ENCODE measurements around the gene ELOVL5.
A peak's percentile ranks its signal among the peaks of the same experiment; 100 is the strongest.

Gene ELOVL5

DNA sequence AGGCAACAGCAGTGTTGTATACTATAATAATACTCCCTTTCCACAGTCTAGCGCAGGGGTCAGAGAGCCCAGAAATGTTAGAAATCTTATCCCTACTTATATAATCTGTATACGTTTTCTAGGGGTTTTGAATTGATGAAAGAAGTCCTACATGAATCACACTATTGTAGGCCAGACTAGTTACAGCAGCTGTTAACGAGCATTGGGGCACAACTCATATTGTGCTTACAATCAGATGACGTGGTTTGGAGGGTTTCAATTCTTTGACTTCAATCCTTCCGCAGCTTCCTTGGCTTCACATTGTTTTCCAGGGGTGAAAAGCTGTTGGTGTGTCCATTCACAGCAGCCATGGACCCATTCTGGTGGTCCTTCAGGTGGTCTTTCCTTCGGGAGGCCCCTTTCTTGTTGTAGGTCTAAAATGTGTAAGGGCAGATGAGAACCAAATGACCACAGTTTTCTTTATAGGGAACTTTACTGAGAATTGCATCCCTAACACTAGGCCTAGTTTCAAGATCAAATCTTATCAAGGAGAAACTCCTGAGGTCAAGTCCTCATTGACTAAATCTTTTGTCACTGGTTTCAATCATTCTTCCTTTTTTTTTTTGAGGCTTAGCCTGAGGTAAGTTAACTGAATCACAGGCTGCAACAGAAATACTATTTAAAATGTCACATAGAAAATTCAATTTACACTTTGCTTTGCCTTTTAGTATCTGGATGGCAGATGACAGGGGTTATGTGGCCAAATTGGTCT is 79.7 kb downstream of the ELOVL5 start:
- DNase-seq = no peak

DNA sequence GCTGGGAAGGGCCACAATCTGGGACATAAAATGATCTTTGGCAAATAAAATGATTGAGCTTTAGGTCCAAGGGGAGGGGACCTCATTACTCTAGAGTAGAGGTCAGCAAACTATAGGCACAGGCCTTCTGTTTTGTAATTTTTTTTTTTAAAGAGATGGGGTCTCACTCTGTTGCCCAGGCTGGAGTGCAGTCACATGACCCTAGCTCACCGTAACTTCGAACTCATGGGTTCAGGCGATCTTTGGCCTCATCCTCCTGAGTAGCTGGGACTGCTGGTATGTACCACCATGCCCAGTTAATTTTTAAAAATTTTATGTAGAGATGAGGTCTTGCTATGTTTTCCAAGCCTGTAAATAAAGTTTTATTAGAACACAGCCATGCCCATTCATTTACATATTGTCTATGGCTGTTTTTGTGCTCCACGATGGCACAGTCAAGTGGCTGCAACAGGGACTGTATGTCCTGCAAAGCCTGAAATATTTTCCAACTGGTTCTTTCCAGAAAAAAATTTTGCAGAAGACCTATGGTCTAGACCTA is 82.1 kb downstream of the ELOVL5 start:
- no peak for DNase-seq

DNA sequence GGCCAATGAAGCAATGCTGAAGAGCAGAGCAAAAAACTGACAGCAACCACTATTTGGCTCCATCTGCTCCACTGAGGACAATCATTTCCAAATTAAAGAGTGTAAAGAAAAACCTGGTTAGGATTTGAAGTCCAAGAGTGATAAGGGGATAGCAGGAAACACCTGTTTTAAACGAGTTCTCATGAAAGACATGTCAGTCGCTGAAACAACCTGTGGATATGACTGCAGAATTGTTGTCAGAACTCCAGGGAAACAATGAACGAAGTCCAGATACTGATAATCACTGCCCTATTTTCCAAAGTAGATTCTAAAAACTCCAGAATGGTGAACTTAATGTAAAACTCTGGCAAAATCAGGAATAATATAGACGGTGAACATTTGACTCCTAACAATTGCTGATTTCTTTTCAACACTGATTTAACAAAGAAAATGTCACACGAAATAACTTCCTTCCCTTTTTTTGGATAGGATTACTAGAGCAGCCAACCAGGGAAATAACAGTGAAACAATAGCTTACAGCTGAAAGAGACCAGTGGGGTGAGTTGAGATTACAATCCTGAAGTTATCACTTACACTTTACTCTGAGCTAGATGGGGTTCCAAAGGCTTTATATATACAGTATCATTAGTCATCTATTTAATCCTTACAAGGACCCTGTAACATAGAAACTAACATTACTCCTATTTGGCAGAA is 83.7 kb downstream of the ELOVL5 start:
- no peak for DNase-seq

DNA sequence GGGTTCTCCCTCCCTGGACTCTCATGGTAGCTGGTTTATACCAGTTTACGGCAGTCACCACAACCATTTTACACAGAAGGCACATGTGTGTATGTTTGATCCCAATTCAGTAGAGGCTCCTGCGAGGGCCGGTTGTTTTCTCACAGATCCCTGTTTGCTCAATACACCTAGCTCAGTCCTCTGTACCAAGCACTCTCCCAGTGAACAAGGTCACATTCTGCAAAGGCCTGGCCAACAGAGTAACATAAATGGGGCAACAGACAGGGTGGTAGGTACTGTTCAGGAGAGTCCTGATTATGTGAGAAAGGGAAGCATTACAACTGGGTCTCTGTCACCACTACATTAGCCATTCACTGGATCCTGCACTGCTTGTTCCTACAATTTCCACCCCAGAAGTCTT is 84.4 kb downstream of the ELOVL5 start:
- DNase-seq = no peak

DNA sequence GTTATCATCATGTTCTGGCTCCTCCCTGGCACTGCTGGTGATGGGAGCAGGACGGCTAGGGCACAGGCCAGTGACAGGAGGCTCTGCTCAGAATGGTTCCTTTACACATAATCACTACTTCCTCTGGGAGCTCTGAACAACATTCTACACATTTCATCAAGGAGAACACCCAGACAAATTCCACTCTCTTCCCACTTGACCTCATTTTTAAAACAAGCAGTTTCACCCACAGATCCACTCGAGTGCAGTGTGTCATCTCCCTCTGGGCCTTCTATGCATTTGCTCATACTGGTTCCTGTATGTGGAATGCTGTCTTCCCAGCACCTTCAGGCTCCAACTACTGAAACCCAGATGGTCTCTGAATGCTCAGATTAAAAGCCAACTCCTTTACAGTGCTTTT is 84.8 kb downstream of the ELOVL5 start:
- DNase-seq = no peak

DNA sequence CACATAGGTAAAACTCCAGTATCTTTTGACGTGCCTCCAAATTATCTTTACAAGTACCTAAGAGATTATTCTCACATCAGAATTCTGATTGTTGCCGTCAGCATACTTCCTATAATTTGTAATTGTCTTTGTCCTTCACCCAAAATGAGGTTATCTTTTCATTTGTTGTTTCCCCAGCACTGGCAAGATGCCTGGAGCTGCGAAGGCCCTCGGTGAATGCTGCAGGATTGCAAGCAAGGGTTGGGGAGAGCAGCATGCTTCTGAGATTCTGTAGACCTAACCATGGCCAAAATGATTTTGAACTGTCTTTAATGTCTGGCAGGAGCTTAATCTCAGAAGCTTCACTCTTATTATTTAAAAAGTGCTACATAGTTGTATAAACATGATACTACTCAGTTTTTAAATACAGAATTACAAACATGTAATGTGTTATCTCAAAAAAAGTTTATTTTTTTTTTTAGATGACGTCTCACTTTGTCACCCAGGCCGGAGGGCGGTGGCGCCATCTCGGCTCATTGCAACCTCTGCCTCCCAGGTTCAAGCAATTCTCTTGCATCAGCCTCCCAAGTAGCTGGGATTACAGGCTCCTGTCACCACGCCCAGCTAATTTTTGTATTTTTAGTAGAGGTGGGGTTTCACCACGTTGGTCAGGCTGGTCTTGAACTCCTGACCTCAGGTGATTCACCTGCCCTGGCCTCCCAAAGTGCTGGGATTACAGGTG is 88.7 kb downstream of the ELOVL5 start:
- no peak for DNase-seq

DNA sequence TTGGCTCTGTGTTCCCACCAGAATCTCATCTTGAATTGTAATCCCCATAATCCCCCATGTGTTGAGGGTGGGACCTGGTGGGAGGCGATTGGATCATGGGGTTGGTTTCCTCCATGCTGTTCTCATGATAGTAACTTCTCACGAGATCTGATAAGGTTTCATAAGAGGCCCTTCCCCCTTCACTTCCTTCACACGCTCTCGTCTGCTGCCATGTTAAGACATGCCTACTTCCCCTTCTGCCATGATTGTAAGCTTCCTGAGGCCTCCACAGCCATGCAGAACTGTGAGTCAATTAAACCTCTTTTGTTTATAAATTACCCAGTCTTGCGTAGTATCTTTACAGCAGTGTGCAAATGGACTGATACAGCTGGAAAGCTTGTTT is 90.0 kb downstream of the ELOVL5 start:
- no peak for DNase-seq

DNA sequence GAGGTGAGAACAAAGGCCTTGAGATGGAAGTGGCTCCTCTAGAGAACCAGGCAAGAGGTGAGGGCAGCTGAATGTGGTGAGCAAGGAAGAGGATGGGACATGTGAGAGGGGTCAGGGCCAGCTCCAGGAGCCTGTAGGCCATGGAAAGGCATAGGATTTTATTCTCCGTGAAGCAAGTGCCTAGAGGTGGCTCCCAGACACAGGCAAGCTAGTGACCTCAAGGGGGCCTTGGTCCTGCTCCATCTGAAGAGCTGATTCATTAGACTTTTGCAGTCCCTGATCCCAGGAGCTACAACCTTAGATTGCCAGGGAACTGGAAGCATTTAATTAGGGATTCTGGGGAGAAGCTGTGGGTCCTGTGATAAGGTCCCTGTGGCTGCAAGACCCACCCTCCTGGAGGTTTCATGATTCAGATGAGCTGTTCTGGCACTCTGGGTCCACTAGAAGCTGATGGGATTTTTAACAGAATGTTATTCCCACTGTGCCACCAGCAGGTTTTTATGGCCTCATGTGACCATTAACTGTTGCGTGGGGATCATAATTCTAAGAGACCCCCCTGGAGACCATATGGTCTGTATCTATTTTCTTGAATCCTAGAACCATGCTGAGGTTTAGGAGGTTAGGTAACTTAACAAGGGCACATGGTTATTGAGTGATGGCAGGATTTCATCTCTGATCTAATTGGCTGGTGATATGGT is 90.5 kb downstream of the ELOVL5 start:
- DNase-seq = no peak

DNA sequence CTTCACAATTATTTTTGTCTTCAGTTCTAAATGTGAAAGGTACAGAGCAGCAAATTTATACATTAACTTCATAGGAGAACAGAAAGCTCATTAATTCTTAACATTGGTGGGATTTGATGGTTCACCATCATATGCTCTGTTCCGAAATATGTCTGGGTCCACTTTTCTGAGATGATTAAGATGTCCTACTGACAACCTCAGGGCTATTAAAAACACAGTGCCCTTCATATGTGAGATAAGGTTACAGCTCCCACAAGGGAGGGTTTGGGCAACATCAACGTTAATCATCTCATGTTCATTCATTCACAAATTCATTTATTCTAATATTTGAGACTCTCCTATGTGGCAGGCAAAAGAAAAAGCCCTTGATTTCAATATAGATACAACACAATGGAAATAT is 91.2 kb downstream of the ELOVL5 start:
- DNase-seq = no peak

DNA sequence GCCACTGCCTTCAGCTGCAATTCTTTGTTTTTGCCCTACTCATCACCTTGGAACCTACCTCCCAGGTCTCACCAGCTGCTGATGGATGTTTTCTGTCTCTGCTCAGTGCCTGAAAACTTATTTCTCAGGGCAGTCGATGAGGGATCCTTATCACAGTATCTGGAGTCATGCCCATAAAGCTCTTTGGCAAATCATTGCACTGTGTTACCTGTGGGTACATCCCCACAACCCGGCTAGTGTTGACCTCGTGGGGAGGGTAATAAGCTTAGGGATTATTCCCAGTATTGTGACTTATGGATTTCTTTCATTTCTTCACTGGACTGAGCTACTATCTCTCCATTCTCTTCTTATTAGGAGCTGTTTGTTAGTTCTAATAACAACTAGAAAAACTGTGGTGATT is 91.7 kb downstream of the ELOVL5 start:
- DNase-seq = no peak

DNA sequence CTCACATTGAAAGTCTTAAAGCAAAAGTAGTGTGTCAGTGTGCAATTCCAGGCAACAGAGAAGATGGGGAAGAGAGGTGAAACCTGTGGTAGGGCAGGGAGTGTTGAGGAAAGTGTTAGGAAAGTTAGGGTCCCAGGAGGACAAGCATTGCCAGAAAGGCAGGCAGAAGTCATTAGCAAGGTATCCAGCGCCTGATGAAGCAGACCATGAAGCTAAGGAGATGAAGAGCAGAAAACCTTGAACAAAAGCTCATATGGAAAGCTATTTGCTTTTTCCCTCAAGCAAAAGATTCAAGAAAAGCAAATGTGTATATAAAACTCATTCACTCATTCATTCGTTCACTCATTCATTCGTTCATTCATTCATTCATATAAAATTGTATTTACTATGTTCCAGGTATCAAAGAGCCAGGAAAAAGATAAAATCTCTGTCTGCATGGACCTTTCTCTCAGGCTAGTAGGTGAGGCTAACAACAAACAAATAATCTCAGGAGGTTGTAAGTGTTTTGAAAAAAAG is 96.5 kb downstream of the ELOVL5 start:
- DNase-seq = no peak

DNA sequence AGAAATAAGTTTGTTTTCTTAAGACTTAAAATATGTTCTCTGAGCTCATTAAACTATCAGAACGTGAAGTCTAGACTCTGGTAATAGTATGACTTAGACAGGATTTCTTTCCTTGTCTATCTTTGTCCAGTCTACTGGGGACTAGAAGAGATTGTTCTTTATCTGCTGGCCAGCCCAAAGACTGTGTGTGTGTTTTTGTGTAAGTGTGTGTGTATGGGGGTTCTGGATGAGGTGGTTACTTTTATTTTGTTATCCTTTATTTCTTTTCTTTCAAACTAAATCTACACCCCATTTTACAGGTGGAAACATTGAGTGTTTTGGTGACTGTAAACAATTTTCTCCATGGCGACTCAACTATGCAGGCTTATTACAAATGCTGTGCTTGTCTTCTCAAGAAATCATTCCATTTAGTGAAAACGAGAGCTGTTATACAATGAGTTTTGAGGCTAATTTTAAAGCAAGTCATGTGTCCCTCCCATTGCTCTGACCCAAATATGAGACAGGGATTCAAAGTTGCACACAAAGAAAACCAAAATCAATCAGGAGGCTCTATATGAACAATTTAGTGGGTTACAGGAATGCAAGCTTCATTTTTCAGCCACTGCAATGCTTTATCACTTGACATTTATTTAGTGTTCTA is 97.6 kb downstream of the ELOVL5 start:
- no peak for DNase-seq

DNA sequence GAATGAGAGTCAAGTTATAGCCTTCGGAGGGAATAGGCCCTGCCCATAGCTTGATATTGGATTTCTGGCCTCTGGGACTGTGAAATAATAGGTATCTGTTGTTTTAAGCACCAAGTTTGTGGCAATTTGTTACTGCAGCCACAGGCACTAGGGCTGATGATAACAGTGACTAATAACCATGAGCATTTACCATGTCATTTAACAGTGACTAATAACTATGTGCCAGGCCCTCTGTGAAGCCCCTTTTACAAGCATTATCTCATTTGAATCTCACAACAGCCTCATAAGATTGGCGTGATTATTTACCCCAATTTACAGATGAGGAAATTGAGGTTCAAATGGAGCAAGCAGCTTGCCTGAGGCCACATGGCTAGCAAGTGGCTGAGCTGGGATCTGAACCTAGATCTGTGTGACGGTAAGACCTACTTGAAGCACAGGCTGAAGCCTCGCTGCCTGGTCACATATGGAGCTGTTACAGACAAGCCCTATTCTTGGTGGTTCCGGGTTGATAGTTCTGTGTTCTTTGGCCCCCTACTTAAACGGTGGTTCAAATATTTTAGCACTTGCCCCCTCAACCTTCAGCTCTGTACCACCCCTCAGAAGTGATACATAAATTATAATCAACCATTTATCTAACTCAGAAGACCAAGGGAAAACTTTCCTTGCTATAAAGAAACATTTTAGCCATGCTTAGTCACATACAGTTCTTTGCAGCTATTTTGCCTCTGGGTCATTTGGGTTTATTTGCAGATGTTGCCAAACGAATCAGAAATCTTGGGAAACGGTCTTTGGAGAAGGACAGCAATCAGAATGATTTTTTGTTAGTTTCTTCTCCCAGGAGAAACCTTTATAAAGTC is 98.3 kb downstream of the ELOVL5 start:
- DNase-seq = no peak

DNA sequence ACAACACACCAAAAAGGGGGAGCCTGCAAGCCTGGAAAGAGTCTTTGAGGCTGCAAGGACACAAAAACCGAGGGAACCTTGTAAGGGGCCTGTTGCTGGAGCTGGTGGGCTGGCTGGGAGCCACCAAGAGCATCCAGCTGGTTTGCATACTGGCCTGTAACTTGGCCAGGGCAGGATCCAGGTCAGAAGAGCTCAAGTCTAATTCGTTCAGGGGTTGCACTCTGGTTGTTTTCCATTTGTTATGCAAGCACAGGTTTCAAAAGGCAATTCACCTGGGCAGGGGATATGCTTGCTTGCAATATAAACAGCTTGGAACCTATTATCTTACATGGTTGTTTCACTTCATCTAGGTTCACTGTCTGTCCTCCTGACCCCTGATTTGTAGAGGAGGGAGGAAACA is 101.8 kb downstream of the ELOVL5 start:
- DNase-seq = peak in 1 of 3 experiments; percentile 13

DNA sequence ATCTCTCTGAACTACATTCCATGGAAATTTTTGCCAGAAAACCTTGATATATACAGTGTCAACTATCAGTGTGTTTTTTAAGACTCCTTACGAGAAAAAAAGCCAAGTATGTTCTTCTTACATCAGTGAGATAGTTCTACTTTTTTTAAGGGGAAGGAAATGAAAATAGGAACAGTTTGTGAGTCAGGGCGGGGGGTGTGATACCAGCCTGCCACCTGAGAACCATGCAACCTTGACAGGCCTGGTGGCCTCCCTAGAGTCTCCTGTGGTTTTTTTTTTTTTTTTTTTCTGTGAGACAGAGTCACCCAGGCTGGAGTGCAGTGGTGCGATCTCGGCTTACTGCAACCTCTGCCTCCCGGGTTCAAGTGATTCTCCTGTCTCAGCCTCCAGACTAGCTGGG is 103.8 kb downstream of the ELOVL5 start:
- no peak for DNase-seq

DNA sequence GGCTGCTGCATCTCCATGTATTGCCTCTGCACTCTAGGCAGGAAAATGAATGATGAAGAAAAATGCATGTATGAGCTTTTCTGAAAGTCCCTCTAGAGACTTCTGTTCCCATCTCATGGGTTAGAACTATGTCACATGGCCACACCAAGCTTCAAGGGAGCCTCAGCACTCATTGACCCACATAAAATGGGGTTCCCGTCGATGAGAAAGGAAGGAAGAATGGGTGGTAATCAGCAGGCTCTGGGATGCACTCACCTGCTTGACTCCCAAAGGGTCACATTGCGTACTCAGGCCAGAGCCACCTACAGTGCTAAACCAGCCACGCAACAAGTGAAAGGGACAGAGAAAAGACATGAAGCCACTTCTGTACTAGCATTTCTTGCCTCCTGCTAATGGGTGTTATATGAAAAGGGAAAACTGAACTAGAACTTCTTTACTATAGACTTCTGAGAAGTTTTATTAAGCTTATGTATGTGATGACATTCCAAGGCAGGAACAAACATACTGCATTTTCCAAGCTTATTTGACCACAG is 104.3 kb downstream of the ELOVL5 start:
- DNase-seq = no peak

DNA sequence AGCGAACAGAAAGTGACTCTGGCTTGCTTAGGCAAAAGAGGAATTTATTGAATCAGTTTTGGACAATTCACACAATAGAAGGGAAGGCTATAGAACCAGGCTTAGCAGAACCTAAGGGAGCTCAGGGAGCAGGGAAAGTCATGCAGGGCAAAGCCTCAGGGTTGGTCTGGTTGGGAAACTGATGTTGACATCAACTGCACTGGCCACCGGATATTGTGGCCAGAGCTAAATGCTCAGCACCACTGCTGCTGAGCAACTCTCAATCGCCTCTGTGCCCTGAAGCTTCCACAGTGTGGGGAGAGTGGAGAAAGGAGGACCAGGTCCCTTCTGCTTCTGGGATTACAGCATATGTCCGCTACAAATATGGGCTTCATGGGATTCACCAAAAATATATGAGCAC is 106.8 kb downstream of the ELOVL5 start:
- DNase-seq = no peak

DNA sequence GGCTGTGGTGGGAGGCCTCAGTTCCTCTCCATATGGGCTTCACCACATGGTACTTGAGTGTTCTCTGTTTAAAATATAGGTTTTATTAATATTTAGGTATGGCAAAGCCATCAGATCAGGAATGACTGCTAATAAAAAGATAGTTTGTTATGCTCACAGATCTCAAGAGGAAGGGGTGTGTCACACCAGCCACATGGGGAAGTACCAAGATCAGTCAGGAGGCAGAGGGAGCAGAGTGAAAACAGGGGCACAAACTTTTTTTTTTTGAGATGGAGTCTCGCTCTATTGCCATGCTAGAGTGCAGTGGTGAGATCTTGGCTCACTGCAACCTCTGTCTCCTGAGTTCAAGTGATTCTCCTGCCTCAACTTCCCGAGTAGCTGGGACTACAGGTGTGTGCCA is 108.0 kb downstream of the ELOVL5 start:
- DNase-seq = no peak

DNA sequence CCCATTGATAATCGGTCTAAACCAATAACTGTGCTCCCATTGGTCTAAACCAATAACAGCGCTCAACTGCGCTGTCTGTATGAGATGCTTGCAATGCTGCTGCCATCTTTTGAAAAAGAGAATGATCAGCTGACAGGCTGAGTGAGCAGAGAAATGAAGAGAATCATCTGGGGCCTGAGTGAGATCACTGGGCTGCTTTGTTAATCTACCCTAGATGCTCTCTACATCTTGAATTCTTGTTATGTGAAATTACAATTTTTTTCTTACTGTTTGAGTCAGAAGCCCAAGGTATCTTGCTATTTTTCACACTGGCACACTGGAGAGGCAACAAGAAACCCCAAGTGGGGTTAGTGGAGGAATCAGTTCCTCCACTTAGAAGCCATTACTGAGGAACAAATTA is 108.6 kb downstream of the ELOVL5 start:
- DNase-seq = no peak

DNA sequence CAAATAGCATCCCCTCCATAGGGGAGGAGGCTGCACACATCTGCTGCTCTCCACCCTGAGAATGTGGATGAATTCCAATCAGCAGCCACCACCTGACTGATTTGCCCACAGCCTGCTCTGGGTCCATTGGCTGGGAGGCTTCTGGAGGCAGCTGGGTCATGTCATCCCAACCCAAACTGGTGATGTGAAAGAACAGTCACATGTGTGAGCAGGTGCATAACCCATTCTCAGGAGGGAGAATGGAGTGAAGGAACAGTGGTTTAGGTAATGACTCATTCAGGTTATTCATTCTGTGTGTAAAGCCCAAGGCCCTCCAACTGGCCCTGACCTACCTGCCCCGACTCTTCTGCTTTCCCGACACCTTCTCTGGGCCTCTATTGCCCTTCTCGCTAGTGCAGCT is 109.2 kb downstream of the ELOVL5 start:
- DNase-seq = no peak

DNA sequence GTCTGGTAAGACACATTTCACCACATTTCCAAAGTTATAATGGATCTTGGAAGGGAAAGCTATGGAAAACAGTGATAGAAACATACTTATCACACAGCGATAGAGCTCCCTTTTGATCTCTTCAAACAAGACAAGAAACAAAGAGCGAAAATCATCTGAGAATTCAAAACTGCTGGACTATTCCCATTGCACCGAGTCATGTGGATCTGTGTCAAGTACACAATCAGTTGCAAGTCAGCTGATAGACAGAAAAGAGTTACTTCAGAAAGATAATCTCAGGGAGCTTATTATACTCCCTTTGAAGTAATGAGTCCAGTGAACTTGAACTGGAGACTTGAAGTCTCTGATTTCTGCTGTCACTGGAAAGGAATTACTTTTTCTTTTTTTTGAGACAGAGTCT is 110.4 kb downstream of the ELOVL5 start:
- DNase-seq = no peak
